H9 (cell line): ENCODE data around the gene AP1AR. TPM values are rescaled to one million over a fixed set of nuclear protein-coding genes. Genes with fewer than 3 reads are reported as not detected.

Experiments
- DNase-seq: peaks from one replicate; pipeline ENCODE4 v3.0.0-alpha.2; 2017
- H2AFZ ChIP-seq: one replicate; pipeline ENCODE4 v1.6.1; 2013; ENCODE audit warnings: mild to moderate bottlenecking, low read length, control low read depth, moderate library complexity
- H2AK5ac ChIP-seq: 2 replicates; pipeline ENCODE4 v1.6.1; 2013; ENCODE audit warnings: low read length, control low read depth, mixed read lengths; ENCODE audit not compliant: insufficient read length
- H2BK120ac ChIP-seq: one replicate; pipeline ENCODE4 v1.6.1; 2013; ENCODE audit warnings: low read depth, mild to moderate bottlenecking, low read length, control low read depth, inconsistent platforms; ENCODE audit not compliant: poor library complexity, severe bottlenecking
- H2BK12ac ChIP-seq: 2 replicates; pipeline ENCODE4 v1.6.1; 2013; ENCODE audit warnings: low read length, control low read depth, mixed read lengths, low read depth; ENCODE audit not compliant: insufficient read length
- H2BK15ac ChIP-seq: 2 replicates; pipeline ENCODE4 v1.6.1; 2013; ENCODE audit warnings: low read depth, low read length, control low read depth
- H2BK20ac ChIP-seq: one replicate; pipeline ENCODE4 v1.6.1; 2013; ENCODE audit warnings: low read depth, mild to moderate bottlenecking, low read length, control low read depth, inconsistent platforms; ENCODE audit not compliant: poor library complexity, severe bottlenecking
- H2BK5ac ChIP-seq: 2 replicates; pipeline ENCODE4 v1.6.1; 2013; ENCODE audit warnings: low read length, control low read depth, mixed read lengths; ENCODE audit not compliant: insufficient read length
- H3K14ac ChIP-seq: 2 replicates; pipeline ENCODE4 v1.6.1; 2013; ENCODE audit warnings: low read length, control low read depth; ENCODE audit not compliant: insufficient read depth
- H3K18ac ChIP-seq: 2 replicates; pipeline ENCODE4 v1.6.1; 2013; ENCODE audit warnings: low read depth, mild to moderate bottlenecking, mixed read lengths, low read length, control low read depth; ENCODE audit not compliant: insufficient read length
- H3K23ac ChIP-seq: 2 replicates; pipeline ENCODE4 v1.6.1; 2013; ENCODE audit warnings: low read length, control low read depth, mixed read lengths, low read depth; ENCODE audit not compliant: insufficient read length
- H3K23me2 ChIP-seq: 2 replicates; pipeline ENCODE4 v1.6.1; 2013; ENCODE audit warnings: low read depth, mild to moderate bottlenecking, mixed read lengths, low read length, control low read depth; ENCODE audit not compliant: insufficient read length, poor library complexity, severe bottlenecking
- H3K27ac ChIP-seq: 2 replicates; pipeline ENCODE4 v1.5.1; 2013; ENCODE audit warnings: low read length, control low read depth, mixed read lengths, low read depth; ENCODE audit not compliant: insufficient read length
- H3K27me3 ChIP-seq: 2 replicates; pipeline ENCODE4 v1.6.1; 2013; ENCODE audit warnings: low read length, control low read depth, inconsistent platforms; ENCODE audit not compliant: insufficient read depth
- H3K4ac ChIP-seq: 2 replicates; pipeline ENCODE4 v1.6.1; 2013; ENCODE audit warnings: low read depth, mild to moderate bottlenecking, control low read depth, inconsistent platforms, low read length, moderate library complexity
- H3K4me1 ChIP-seq: 2 replicates; pipeline ENCODE4 v1.6.1; 2013; ENCODE audit warnings: low read length, control low read depth, inconsistent platforms; ENCODE audit not compliant: insufficient read depth
- H3K4me2 ChIP-seq: 2 replicates; pipeline ENCODE4 v1.6.1; 2013; ENCODE audit warnings: low read length, control low read depth, mixed read lengths; ENCODE audit not compliant: insufficient read length, insufficient read depth
- H3K56ac ChIP-seq: 2 replicates; pipeline ENCODE4 v1.6.1; 2013; ENCODE audit warnings: low read depth, mild to moderate bottlenecking, mixed read lengths, low read length, control low read depth; ENCODE audit not compliant: insufficient read length
- H3K79me1 ChIP-seq: 2 replicates; pipeline ENCODE4 v1.6.1; 2013; ENCODE audit warnings: low read depth, mild to moderate bottlenecking, moderate library complexity, low read length, control low read depth, inconsistent platforms; ENCODE audit not compliant: insufficient read depth, poor library complexity, severe bottlenecking
- H3K79me2 ChIP-seq: 2 replicates; pipeline ENCODE4 v1.6.1; 2013; ENCODE audit warnings: low read length, control low read depth, inconsistent platforms; ENCODE audit not compliant: insufficient read depth
- H3K9ac ChIP-seq: 2 replicates; pipeline ENCODE4 v1.6.1; 2013; ENCODE audit warnings: low read length, control low read depth, mixed read lengths; ENCODE audit not compliant: insufficient read length; ENCODE audit errors: extremely low read depth
- H3K9me3 ChIP-seq: one replicate; pipeline ENCODE4 v1.6.1; 2013; ENCODE audit warnings: low read depth, low read length, inconsistent platforms; ENCODE audit not compliant: control insufficient read depth
- H3T11ph ChIP-seq: one replicate; pipeline ENCODE4 v1.6.1; 2013; ENCODE audit warnings: mild to moderate bottlenecking, low read length, control low read depth, inconsistent platforms
- H4K20me1 ChIP-seq: one replicate; pipeline ENCODE4 v1.6.1; 2013; ENCODE audit not compliant: control insufficient read depth, insufficient read length, insufficient read depth
- H4K5ac ChIP-seq: 2 replicates; pipeline ENCODE4 v1.6.1; 2013; ENCODE audit warnings: low read depth, mild to moderate bottlenecking, mixed read lengths, low read length, control low read depth; ENCODE audit not compliant: insufficient read length
- H4K8ac ChIP-seq: replicated peaks from 2 replicates; pipeline ENCODE4 v1.6.1; 2013; ENCODE audit warnings: low read length, control low read depth, mixed read lengths, low read depth; ENCODE audit not compliant: insufficient read length
- H4K91ac ChIP-seq: 2 replicates; pipeline ENCODE4 v1.6.1; 2013; ENCODE audit warnings: low read depth, mild to moderate bottlenecking, moderate library complexity, mixed read lengths, low read length, control low read depth; ENCODE audit not compliant: insufficient read length
- H3K27ac Mint-ChIP-seq, 3 experiments: 2 replicates in 2 of 3; 3 replicates in 1 of 3; pipeline ENCODE4 v1.8.0; 2020 to 2021; ENCODE audit warnings: mixed read lengths in 3 of 3, mild to moderate bottlenecking in 1 of 3, moderate library complexity in 1 of 3
- H3K27me3 Mint-ChIP-seq: 2 replicates; pipeline ENCODE4 v1.8.0; 2021; ENCODE audit warnings: low read depth, mild to moderate bottlenecking, moderate library complexity, mixed read lengths
- H3K36me3 Mint-ChIP-seq, 3 experiments: 2 replicates in 2 of 3; 3 replicates in 1 of 3; pipeline ENCODE4 v1.8.0; 2020 to 2021; ENCODE audit warnings: low read depth in 3 of 3, mixed read lengths in 3 of 3; ENCODE audit not compliant: insufficient read depth in 1 of 3
- H3K4me1 Mint-ChIP-seq, 2 experiments: 2 replicates each; pipeline ENCODE4 v1.8.0; 2020; ENCODE audit warnings: mixed read lengths in 2 of 2
- H3K4me3 Mint-ChIP-seq, 2 experiments: 2 replicates in 1 of 2; 3 replicates in 1 of 2; pipeline ENCODE4 v1.8.0; 2020 to 2021; ENCODE audit warnings: mild to moderate bottlenecking in 2 of 2, mixed read lengths in 2 of 2, moderate library complexity in 1 of 2
- H3K9me3 Mint-ChIP-seq, 2 experiments: 2 replicates in 1 of 2; 3 replicates in 1 of 2; pipeline ENCODE4 v1.8.0; 2020; ENCODE audit warnings: mild to moderate bottlenecking in 2 of 2, mixed read lengths in 2 of 2, moderate library complexity in 1 of 2
- WGBS: extraction: QIAGEN DNeasy Blood & Tissue Kit; methylation state at CpG from one replicate; pipeline ENCODE4 v1.1.7; 2013; ENCODE audit warnings: missing lambda C conversion rate, low lambda C conversion rate, mixed read lengths; ENCODE audit not compliant: insufficient read length; ENCODE audit errors: extremely low coverage; 5-methylcytosine and 5-hydroxymethylcytosine counted together
- total RNA-seq: library from RNA; stranded (reverse); gene quantifications from 2 replicates; pipeline ENCODE4 v1.2.1, GENCODE V29; 2021
- TF ChIP-seq, protein P1 (sequence below): fragments of 200-600 bp; sonication (generic); conservative IDR thresholded peaks from 3 replicates; pipeline ENCODE4 v1.8.0; 2021; ENCODE audit warnings: antibody characterized with exemption, mild to moderate bottlenecking

Gene AP1AR
- total RNA-seq, 1 experiment from 2014 or later, result 24.2 TPM

DNA sequence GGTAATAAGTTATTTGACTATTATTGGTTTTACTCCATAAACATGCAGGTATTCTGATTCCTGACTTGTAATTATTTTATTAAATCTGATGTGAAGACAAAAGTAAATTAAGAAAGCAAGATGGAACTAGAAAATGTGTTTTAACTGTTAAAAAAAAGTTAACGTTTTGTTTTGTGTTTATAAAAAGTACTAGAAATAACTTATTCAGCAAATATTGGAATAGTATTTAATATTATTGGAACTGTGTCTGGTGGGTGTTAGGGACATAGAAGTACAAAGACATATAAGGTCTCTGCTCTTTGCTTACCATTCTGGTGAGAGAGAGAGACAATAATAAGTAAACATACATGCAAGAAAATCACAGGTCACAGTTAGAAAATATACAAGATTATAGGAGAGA, 38.5 kb downstream of the AP1AR start:
- Histone ChIP-seq H4K5ac (no peak overlapping the region), H3K79me2 (no peaks in the 10 kb centered on the region), H3K79me1 (no peaks in the 10 kb centered on the region), H3K4me1 (peaks cover 5% of the 10 kb centered on the region; the same call in 1 of the 2 replicates), H3K27ac (no peak overlapping the region), H3K9me3 (no peaks in the 10 kb centered on the region), H2AK5ac (no peak overlapping the region), H3K23ac (no peak overlapping the region), H3K56ac (no peak overlapping the region), H3K23me2 (no peaks in the 10 kb centered on the region), H3K14ac (no peak overlapping the region), H4K20me1 (no peaks in the 10 kb centered on the region), H2AFZ (no peak overlapping the region), H3K9ac (no peak overlapping the region), H3K4me2 (no peak overlapping the region), H2BK20ac (no peak overlapping the region), H2BK5ac (no peak overlapping the region), H4K91ac (no peak overlapping the region), H3K18ac (no peak overlapping the region), H2BK12ac (no peak overlapping the region), H3T11ph (no peak overlapping the region), H2BK15ac (no peak overlapping the region), H4K8ac (no peak overlapping the region), H2BK120ac (no peak overlapping the region), H3K4ac (no peak overlapping the region), H3K27me3 (no peaks in the 10 kb centered on the region)
- Mint-ChIP-seq H3K9me3 (peaks cover 4 to 8% of the 10 kb centered on the region in 2 experiments; a peak in 4 of 5 replicates), H3K4me3 (no peak overlapping the region), H3K27me3 (no peaks in the 10 kb centered on the region), H3K27ac (no peak overlapping the region), H3K4me1 (peaks cover 20% of the 10 kb centered on the region in 2 experiments), H3K36me3 (peaks cover 15 to 34% (median 26%) of the 10 kb centered on the region in 3 experiments; a peak in 6 of 7 replicates)
- DNase-seq, result no peak
- 100% methylated on average over 1 of the region's 1 CpG for WGBS
- TF ChIP-seq, protein P1, sequence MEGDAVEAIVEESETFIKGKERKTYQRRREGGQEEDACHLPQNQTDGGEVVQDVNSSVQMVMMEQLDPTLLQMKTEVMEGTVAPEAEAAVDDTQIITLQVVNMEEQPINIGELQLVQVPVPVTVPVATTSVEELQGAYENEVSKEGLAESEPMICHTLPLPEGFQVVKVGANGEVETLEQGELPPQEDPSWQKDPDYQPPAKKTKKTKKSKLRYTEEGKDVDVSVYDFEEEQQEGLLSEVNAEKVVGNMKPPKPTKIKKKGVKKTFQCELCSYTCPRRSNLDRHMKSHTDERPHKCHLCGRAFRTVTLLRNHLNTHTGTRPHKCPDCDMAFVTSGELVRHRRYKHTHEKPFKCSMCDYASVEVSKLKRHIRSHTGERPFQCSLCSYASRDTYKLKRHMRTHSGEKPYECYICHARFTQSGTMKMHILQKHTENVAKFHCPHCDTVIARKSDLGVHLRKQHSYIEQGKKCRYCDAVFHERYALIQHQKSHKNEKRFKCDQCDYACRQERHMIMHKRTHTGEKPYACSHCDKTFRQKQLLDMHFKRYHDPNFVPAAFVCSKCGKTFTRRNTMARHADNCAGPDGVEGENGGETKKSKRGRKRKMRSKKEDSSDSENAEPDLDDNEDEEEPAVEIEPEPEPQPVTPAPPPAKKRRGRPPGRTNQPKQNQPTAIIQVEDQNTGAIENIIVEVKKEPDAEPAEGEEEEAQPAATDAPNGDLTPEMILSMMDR, result no peak
